Activated gamma-delta T cell (primary cell): ENCODE data around the gene PTGDS.

Source experiments
- DNase-seq: peaks from one replicate; lab custom pipeline; 2025; lab: John Stamatoyannopoulos, UW

The PTGDS gene

GRCh38 chr9:136945333-136946227 lies 31.7 kb upstream of the PTGDS start:
- no peak for DNase-seq

- DNase-seq = no peak
Measured at GRCh38 chr9:136946228-136947027, 30.9 kb upstream of the PTGDS start.

- no peak for DNase-seq
Measured at GRCh38 chr9:136947028-136947891, 30.0 kb upstream of the PTGDS start.

GRCh38 chr9:136947955-136948510 lies 29.3 kb upstream of the PTGDS start:
- no peak for DNase-seq

GRCh38 chr9:136949239-136949816 lies 28.0 kb upstream of the PTGDS start:
- no peak for DNase-seq

- DNase-seq = peak; percentile 96
Measured at GRCh38 chr9:136949817-136950655, 27.3 kb upstream of the PTGDS start.

- DNase-seq = no peak
Measured at GRCh38 chr9:136950656-136951276, 26.5 kb upstream of the PTGDS start.

GRCh38 chr9:136951541-136952320 lies 25.6 kb upstream of the PTGDS start, which contains the start of gene LCN12:
Gene LCN12, plus strand, starts transcription at chr9:136952273. Its CDS starts 55 bp downstream, at chr9:136952328.
- DNase-seq = no peak

- no peak for DNase-seq
Measured at GRCh38 chr9:136952321-136952850, 24.9 kb upstream of the PTGDS start.

GRCh38 chr9:136952876-136953770 lies 24.2 kb upstream of the PTGDS start:
- DNase-seq = no peak

- no peak for DNase-seq
Measured at GRCh38 chr9:136953771-136954269, 23.5 kb upstream of the PTGDS start.

- no peak for DNase-seq
Measured at GRCh38 chr9:136954270-136955083, 22.8 kb upstream of the PTGDS start.

- DNase-seq = no peak
Measured at GRCh38 chr9:136955202-136955942, 21.9 kb upstream of the PTGDS start.

- DNase-seq = no peak
Measured at GRCh38 chr9:136955943-136956335, 21.4 kb upstream of the PTGDS start.

GRCh38 chr9:136956604-136957003 lies 20.7 kb upstream of the PTGDS start:
- no peak for DNase-seq

- DNase-seq = no peak
Measured at GRCh38 chr9:136957461-136957860, 19.8 kb upstream of the PTGDS start.
